Epithelial cell of alveolus of lung (primary cell): ENCODE measurements around the gene NEURL1. TPM values are rescaled to one million over a fixed set of nuclear protein-coding genes. Genes with fewer than 3 reads are reported as not detected.

Source experiments
- total RNA-seq: library from RNA; depleted of rRNA; stranded (reverse); fragments of >200 nt; gene quantifications from 2 replicates; pipeline ENCODE4 v1.2.1, GENCODE V29; 2015

NEURL1 gene
- 0.13 TPM in 1 of 2 replicates, not detected in the other for total RNA-seq

GRCh38 chr10:103493362-103493915 is at the start of gene NEURL1:
NEURL1 (plus strand) TSS chr10:103493705; CDS start chr10:103494388, 683 bp downstream.

GRCh38 chr10:103451831-103452505 is 41.5 kb upstream of the NEURL1 start, which contains the start of gene CALHM2:
CALHM2 (minus strand) TSS chr10:103452370; CDS start chr10:103449941, 2,429 bp downstream.

GRCh38 chr10:103458720-103459119 is 34.8 kb upstream of the NEURL1 start, which contains the start of gene CALHM1:
CALHM1 (minus strand) TSS chr10:103458900; CDS start chr10:103458751, 149 bp downstream.

GRCh38 chr10:103479135-103479534 is 14.4 kb upstream of the NEURL1 start, which contains the start of gene CALHM3:
CALHM3 (minus strand) TSS chr10:103479240; CDS start chr10:103479032, 208 bp downstream.

Other genes starting within 250 kb of the NEURL1 start
- gene RPEL1, start 247.8 kb upstream of the NEURL1 start, total RNA-seq, result 0.13 TPM in 1 of 2 replicates, not detected in the other
- 1.1 and 3.4 TPM in 2 replicates for gene INA, start 216.6 kb upstream of the NEURL1 start, total RNA-seq
- gene PCGF6, start 142.6 kb upstream of the NEURL1 start, total RNA-seq, result 9.8 and 11.8 TPM in 2 replicates
- 3.3 and 4.4 TPM in 2 replicates for gene TAF5, start 125.7 kb upstream of the NEURL1 start, total RNA-seq
- gene ATP5MK, start 97.2 kb upstream of the NEURL1 start, total RNA-seq, result 211 and 238 TPM in 2 replicates
- 16.8 and 26.8 TPM in 2 replicates for gene PDCD11, start 97.1 kb upstream of the NEURL1 start, total RNA-seq
- gene CALHM2, start 41.3 kb upstream of the NEURL1 start, total RNA-seq, result 20.2 and 23.6 TPM in 2 replicates
- gene CALHM1, start 34.8 kb upstream of the NEURL1 start, total RNA-seq, result not detected in 2 replicates
- not detected in 2 replicates for gene CALHM3, start 14.5 kb upstream of the NEURL1 start, total RNA-seq